Dermis blood vessel endothelial cell (primary cell): ENCODE data around the gene IFT74. TPM values are rescaled to one million over a fixed set of nuclear protein-coding genes. Genes with fewer than 3 reads are reported as not detected.
"Not testable (repeated sequence)": the region's sequence is repeated elsewhere in the genome, so short reads cannot be mapped to it uniquely, and the experiment has no call there.

Source experiments
- DNase-seq: peaks from one replicate; pipeline ENCODE4 v3.0.0; 2010
- total RNA-seq: library from RNA; depleted of rRNA; stranded (reverse); fragments of >200 nt; gene quantifications from 2 replicates; pipeline ENCODE4 v1.2.3, GENCODE V29; 2014

IFT74 gene
- total RNA-seq, 1 donor from 2014 or later: 7.8 TPM

- DNase-seq: no peak
Measured at GRCh38 chr9:27085456-27085855, 129.2 kb downstream of the IFT74 start.

DNA sequence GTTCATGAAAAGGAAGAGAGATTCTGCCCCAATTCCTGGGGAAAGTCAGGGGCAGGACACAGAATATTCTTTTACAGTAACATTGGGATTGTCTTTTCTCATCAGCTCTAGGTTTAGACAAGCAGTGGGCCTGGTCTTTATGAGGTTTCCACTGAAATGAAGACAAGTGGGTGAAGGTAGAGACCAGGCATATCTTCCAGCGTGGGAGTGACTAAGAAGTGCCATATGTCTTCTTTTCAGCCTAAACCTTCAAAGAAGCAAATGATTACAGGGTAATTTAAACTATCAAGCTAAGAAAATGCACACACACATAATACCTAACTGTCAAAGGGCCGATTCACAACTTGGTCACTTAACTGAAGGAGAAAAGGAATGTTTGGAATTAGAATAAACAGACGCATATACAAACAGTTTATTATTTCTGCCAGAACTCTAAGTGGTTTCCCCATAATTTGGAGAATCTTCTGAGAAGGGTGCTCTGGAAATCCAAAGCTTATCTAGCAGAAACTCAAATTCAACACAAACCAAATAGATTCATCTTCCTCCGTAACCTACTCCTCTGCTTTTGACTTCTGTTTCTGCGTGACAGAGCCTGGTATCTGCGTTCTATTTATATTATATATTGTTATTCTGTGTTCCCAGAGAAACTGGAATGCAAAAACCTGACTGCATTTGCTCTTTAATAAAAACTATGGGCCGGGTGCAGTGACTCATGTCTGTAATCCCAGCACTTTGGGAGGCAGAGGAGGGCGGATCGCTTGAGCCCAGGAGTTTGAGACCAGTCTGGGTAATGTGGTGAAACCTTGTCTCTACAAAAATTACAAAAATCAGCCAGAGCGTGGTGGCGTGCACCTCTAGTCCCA lies 130.8 kb downstream of the IFT74 start:
- no peak for DNase-seq

DNA sequence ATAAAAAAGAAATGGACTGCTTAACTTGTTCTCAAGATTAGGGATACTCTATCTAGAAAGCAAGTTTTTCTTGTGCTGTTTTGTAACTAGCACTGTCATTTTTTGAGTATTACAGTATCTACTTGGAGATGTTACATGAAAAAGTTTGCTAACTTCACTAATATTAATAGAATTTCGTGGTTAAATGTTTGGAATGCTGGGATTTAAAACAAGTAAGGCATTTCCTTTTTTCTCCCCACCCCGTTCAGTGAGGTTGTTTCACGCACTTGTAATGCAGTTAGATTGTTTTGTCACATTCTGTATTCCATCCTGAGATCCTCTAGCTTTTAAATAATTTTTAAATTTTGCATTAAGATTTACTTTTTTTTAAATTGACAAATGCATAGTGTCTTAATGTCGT lies 132.8 kb downstream of the IFT74 start:
- DNase-seq: no peak

DNA sequence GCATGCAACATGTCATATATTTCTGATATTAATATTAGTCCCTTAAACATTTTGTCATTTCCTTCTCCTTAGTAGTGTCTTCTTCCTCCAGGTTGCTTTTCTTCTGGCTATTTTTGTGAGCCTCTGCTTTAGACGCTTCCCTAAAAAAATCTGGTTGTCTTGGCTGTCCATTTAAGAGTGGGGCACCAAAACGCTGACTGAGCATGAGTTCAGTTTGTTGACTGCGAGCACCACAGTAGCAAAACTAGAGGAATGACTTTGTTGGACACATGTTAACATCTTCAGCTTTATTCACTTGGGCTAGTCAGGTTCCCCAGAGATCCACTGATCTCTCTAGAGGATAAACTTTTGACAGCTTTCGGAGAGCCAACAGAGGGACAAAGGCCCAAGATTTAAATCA lies 133.5 kb downstream of the IFT74 start:
- DNase-seq: no peak

- no peak for DNase-seq
Measured at GRCh38 chr9:27090231-27090630, 134.0 kb downstream of the IFT74 start.

GRCh38 chr9:27090711-27091110 lies 134.5 kb downstream of the IFT74 start:
- no peak for DNase-seq

GRCh38 chr9:27092496-27092895 lies 136.3 kb downstream of the IFT74 start:
- DNase-seq: not testable (repeated sequence)

DNA sequence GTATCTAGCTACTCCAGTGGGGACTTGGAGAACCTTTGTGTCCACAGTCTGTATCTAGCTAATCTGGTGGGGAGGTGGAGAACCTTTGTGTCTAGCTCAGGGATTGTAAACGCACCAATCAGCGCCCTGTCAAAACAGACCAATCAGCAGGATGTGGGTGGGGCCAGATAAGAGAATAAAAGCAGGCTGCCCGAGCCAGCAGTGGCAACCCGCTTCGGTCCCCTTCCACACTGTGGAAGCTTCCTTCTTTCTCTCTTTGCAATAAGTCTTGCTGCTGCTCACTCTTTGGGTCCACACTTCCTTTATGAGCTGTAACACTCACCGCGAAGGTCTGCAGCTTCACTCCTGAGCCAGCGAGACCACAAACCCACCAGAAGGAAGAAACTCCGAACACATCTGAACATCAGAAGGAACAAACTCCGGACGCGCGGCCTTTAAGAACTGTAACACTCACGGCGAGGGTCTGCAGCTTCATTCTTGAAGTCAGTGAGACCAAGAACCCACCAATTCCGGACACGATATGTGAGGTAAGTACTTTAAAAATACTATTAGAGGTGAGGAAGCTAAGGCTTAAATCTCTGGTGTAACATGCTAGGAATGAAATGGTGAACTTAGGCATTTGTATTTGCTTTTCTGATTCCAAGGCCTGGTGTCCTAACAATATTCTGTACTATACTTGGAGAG lies 137.3 kb downstream of the IFT74 start:
- DNase-seq: not testable (repeated sequence)

DNA sequence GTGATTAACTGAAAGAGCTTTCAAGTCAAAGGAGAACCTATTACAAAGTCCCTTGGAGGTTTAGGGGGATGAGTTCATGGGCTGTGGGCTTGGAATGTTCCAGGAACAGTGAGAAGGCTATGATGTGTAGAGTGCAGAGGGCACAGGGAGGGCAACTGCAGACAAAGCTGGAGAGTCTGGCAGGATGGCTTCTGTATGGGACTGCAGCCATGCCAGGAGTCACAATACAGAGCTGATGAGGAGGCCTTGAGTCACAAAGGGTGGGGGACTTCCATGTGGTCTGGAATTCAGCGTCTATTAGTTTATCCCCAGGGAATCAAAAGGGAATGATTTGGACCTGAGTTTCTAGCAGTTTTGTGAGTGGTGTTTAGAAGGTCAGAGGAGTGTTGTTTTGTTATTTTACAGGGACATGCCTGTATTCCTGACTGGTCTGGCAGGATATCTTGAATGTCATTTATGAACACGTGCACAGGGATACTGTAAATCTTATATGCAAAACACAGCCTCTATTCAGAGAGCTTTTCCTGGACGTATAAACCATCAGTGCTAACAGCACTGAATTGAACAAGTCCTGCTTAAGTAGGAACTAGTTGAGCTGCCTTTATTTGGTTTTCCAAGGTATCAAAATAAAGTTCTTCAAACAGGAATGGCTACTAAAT lies 138.6 kb downstream of the IFT74 start:
- DNase-seq: peak; percentile 75

DNA sequence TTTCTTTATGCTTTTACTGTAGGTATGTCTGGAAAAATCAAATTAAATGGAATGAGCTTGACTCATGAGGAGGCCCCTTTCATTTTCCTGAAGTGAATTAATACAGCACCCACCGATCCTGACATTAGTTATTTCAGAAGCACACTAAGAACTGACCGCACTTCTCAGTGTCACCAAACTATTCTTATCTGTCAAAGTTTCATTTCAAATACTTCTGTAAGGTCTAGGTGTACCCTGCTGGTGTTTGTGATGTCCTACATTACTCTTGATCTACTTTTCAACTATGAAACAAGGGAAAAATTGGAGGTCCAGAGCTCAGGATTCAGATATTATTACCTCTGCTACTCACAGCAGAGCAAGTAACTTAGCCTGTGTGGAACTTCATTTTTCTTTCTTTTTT lies 151.0 kb downstream of the IFT74 start:
- DNase-seq: no peak

DNA sequence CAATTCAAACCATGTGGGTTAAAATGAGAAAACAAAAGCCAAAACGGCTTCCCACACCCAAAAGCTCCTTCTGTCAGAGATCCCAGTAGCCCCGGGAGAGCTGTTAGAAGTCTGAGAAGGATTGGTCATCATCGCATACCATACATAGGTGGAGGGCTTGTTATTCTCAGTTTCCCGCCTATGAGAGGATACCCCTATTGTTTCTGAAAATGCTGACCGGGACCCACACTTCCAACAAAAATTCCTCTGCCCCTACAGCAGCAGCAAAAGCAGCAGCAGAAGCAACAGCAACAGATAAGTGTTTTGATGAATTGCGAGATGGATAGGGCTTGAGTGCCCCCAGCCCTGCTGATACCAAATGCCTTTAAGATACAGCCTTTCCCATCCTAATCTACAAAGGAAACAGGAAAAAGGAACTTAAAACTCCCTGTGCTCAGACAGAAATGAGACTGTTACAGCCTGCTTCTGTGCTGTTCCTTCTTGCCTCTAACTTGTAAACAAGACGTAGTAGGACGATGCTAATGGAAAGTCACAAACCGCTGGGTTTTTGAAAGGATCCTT lies 152.8 kb downstream of the IFT74 start, which contains the start of gene TEK:
Gene TEK (plus strand): TSS at position 245 of the 561 bp plus-strand sequence. CDS start 366 bp downstream, outside the sequence.
- peak; percentile 58 for DNase-seq

DNA sequence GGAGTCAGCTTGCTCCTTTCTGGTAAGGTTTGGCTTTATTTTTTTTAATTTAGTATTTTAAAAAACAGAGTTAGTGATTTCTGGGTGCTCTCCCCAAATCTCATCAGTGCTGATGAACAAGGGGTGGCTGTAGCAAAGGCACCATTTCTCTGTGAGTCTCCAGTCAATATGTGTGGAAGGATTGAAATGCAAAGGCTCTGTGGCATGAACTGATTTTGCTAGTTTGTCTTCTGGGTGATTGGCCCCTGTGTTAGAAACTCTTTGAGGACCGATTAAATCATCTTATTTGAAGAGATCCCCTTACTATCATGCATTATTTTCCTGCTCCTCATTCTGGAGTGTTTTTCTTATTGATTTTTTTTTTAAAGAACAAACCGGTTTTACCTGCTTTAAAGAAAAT lies 153.4 kb downstream of the IFT74 start:
- peak; percentile 46 for DNase-seq

GRCh38 chr9:27110181-27110580 lies 154.0 kb downstream of the IFT74 start:
- DNase-seq: peak; percentile 57

- peak; percentile 41 for DNase-seq
Measured at GRCh38 chr9:27112235-27112634, 156.0 kb downstream of the IFT74 start.

Other genes starting within 250 kb of the IFT74 start
- gene CAAP1, start 63.6 kb upstream of the IFT74 start, total RNA-seq: 18.0 and 25.3 TPM in 2 replicates
- 48.2 and 61.1 TPM in 2 replicates for gene PLAA, start 9.2 kb upstream of the IFT74 start, total RNA-seq
- gene LRRC19, start 49.3 kb downstream of the IFT74 start, total RNA-seq: not detected in 2 replicates
- gene TEK, start 152.8 kb downstream of the IFT74 start, total RNA-seq: 119 and 159 TPM in 2 replicates